Liver (tissue), 9 donors: ENCODE results near the gene AKAP13. TPM values are rescaled to one million over a fixed set of nuclear protein-coding genes. Genes with fewer than 3 reads are reported as not detected.

Experiments
- DNase-seq: peaks from one replicate; pipeline ENCODE4 v3.0.0-alpha.2; 2017; ENCODE audit warnings: low spot score
- H3K27ac ChIP-seq, 2 donors: one replicate each; pipeline ENCODE4 v1.7.0; 2013; ENCODE audit warnings: inconsistent platforms in 2 of 2, low read length in 2 of 2, control low read depth in 1 of 2, low read depth in 1 of 2, mild to moderate bottlenecking in 1 of 2
- H3K27me3 ChIP-seq, 4 donors: one replicate each; pipeline versions ENCODE4 v1.6.1 to v1.7.0; 2013; ENCODE audit warnings: low read length in 3 of 4, inconsistent platforms in 1 of 4, mild to moderate bottlenecking in 1 of 4, moderate library complexity in 1 of 4; ENCODE audit not compliant: control insufficient read depth in 4 of 4, insufficient read depth in 4 of 4
- H3K36me3 ChIP-seq, 4 donors: one replicate each; pipeline versions ENCODE4 v1.6.1 to v1.7.0; 2013; ENCODE audit warnings: low read length in 3 of 4, mild to moderate bottlenecking in 3 of 4, low read depth in 1 of 4, moderate library complexity in 1 of 4; ENCODE audit not compliant: control insufficient read depth in 4 of 4, insufficient read depth in 3 of 4
- H3K4me1 ChIP-seq, 4 donors: one replicate each; pipeline versions ENCODE4 v1.6.1 to v1.7.0; 2013; ENCODE audit warnings: low read length in 3 of 4, mild to moderate bottlenecking in 3 of 4, moderate library complexity in 1 of 4; ENCODE audit not compliant: control insufficient read depth in 4 of 4, insufficient read depth in 4 of 4
- H3K4me3 ChIP-seq, 3 donors: one replicate each; pipeline versions ENCODE4 v1.6.1 to v1.7.0; 2013; ENCODE audit warnings: low read length in 3 of 3, control low read depth in 1 of 3, low read depth in 1 of 3, mild to moderate bottlenecking in 1 of 3
- H3K9ac ChIP-seq, 2 donors: one replicate each; pipeline ENCODE4 v1.7.0; 2013; ENCODE audit warnings: low read length in 2 of 2, mild to moderate bottlenecking in 2 of 2, moderate library complexity in 2 of 2, control low read depth in 1 of 2, low read depth in 1 of 2
- H3K9me3 ChIP-seq, 4 donors: one replicate each; pipeline versions ENCODE4 v1.6.1 to v1.7.0; 2013; ENCODE audit warnings: low read length in 3 of 4; ENCODE audit not compliant: control insufficient read depth in 4 of 4
- ATF3 ChIP-seq: IDR thresholded peaks from 2 replicates; pipeline ENCODE4 v1.6.1; 2016; ENCODE audit warnings: antibody characterized with exemption
- CTCF ChIP-seq: fragments of 150-350 bp; IDR thresholded peaks from 2 replicates; pipeline ENCODE4 v1.5.1; 2017; ENCODE audit warnings: improper control_type of control experiment, low read depth, low read length; ENCODE audit not compliant: missing input control
- EGR1 ChIP-seq, 2 donors: IDR thresholded peaks; 2 replicates each; pipeline ENCODE4 v1.6.1; 2016 to 2018; ENCODE audit warnings: antibody characterized with exemption in 2 of 2, low read depth in 2 of 2
- FOXA1 ChIP-seq: IDR thresholded peaks from 2 replicates; pipeline ENCODE4 v1.6.1; 2016; ENCODE audit warnings: antibody characterized with exemption
- FOXA2 ChIP-seq: IDR thresholded peaks from 2 replicates; pipeline ENCODE4 v1.6.1; 2016; ENCODE audit warnings: antibody characterized with exemption
- GABPA ChIP-seq, 2 donors: IDR thresholded peaks in 1 of 2; conservative IDR thresholded peaks in 1 of 2; 2 replicates each; pipeline ENCODE4 v1.6.1; 2016; ENCODE audit warnings: antibody characterized with exemption in 2 of 2, mild to moderate bottlenecking in 1 of 2, moderate library complexity in 1 of 2
- HNF4A ChIP-seq, 2 donors: conservative IDR thresholded peaks; 2 replicates each; pipeline ENCODE4 v1.6.1; 2016; ENCODE audit warnings: antibody characterized with exemption in 2 of 2, mild to moderate bottlenecking in 2 of 2
- HNF4G ChIP-seq: IDR thresholded peaks from 2 replicates; pipeline ENCODE4 v1.6.1; 2016; ENCODE audit warnings: antibody characterized with exemption
- JUND ChIP-seq, 2 donors: IDR thresholded peaks; 2 replicates each; pipeline ENCODE4 v1.6.1; 2016; ENCODE audit warnings: antibody characterized with exemption in 2 of 2
- MAX ChIP-seq: IDR thresholded peaks from 2 replicates; pipeline ENCODE4 v1.6.1; 2016; ENCODE audit warnings: antibody characterized with exemption
- NR2F2 ChIP-seq: IDR thresholded peaks from 2 replicates; pipeline ENCODE4 v1.6.1; 2016; ENCODE audit warnings: antibody characterized with exemption
- RAD21 ChIP-seq, 2 donors: IDR thresholded peaks; 2 replicates each; pipeline ENCODE4 v1.6.1; 2016; ENCODE audit warnings: antibody characterized with exemption in 2 of 2, mild to moderate bottlenecking in 2 of 2
- REST ChIP-seq: IDR thresholded peaks from 2 replicates; pipeline ENCODE4 v1.6.1; 2016; ENCODE audit warnings: antibody characterized with exemption, mild to moderate bottlenecking
- RXRA ChIP-seq, 2 donors: IDR thresholded peaks; 2 replicates each; pipeline ENCODE4 v1.6.1; 2017 to 2018; ENCODE audit warnings: antibody characterized with exemption in 2 of 2, mild to moderate bottlenecking in 1 of 2
- SP1 ChIP-seq: IDR thresholded peaks from 2 replicates; pipeline ENCODE4 v1.6.1; 2018; ENCODE audit warnings: antibody characterized with exemption, mild to moderate bottlenecking
- TAF1 ChIP-seq: conservative IDR thresholded peaks from 2 replicates; pipeline ENCODE4 v1.6.1; 2016; ENCODE audit warnings: antibody characterized with exemption, mild to moderate bottlenecking
- YY1 ChIP-seq: IDR thresholded peaks from 2 replicates; pipeline ENCODE4 v1.6.1; 2016; ENCODE audit warnings: antibody characterized with exemption, mild to moderate bottlenecking
- ZBTB33 ChIP-seq: IDR thresholded peaks from 2 replicates; pipeline ENCODE4 v1.6.1; 2016; ENCODE audit warnings: antibody characterized with exemption
- WGBS: extraction: QIAGEN DNeasy Blood & Tissue Kit; methylation state at CpG from one replicate; pipeline ENCODE4 v1.1.7; 2013; 5-methylcytosine and 5-hydroxymethylcytosine counted together
- polyA plus RNA-seq, 2 donors: library from polyadenylated mRNA; stranded (reverse) in 1 of 2; unstranded in 1 of 2; fragments of 200-250 nt in 1 of 2; fragments of >200 nt in 1 of 2; fragmentation: Nextera tagmentation in 1 of 2; extraction: Ambion mirVana in 1 of 2; gene quantifications; one replicate each; pipeline versions ENCODE4 v1.2.1 to v1.2.3, GENCODE V29; 2013 to 2015
- total RNA-seq, 2 donors: library from RNA; depleted of rRNA; stranded (reverse); fragments of >200 nt; gene quantifications; one replicate each; pipeline ENCODE4 v1.2.3, GENCODE V29; 2014
- donor health status: healthy.
- donor health status: healthy.
- donor health status: healthy.
- donor health status: healthy.
- donor health status: healthy.

AKAP13 gene
- total RNA-seq (10 to 100 TPM; 37.9 to 92.3 TPM), polyA plus RNA-seq (10 to 100 TPM; 18.6 to 37.0 TPM)

- Histone ChIP-seq H3K4me1 (peaks cover 0 to 10% (median 4%) of the 10 kb centered on the region in 4 donors), H3K27me3 (no peaks in the 10 kb centered on the region), H3K27ac (peak within 1 kb of the TSS; percentile 88 to 89), H3K9me3 (no peaks in the 10 kb centered on the region), H3K4me3 (peak within 1 kb of the TSS; percentile 71 to 94 (median 79)), H3K36me3 (no peaks in the 10 kb centered on the region), H3K9ac (peak within 1 kb of the TSS; percentile 71 to 75)
- peak; percentile 97 for DNase-seq
- TF ChIP-seq EGR1 (IDR thresholded peaks at IDR 0.05; ENCODE audit: low read depth in 2 of 2) (no peak), FOXA1 (no peak), REST (peak; percentile 12), CTCF (no peak), GABPA (IDR thresholded peaks at IDR 0.05 in 1 of 2, conservative IDR thresholded peaks at IDR 0.05 in 1 of 2) (no peak), MAX (no peak), HNF4G (no peak), RXRA (IDR thresholded peaks at IDR 0.05) (no peak), SP1 (peak; percentile 83), NR2F2 (no peak), ZBTB33 (peak; percentile 32), HNF4A (conservative IDR thresholded peaks at IDR 0.05) (no peak), ATF3 (no peak), YY1 (peak; percentile 79), TAF1 (no peak), JUND (IDR thresholded peaks at IDR 0.05) (no peak), FOXA2 (no peak), RAD21 (IDR thresholded peaks at IDR 0.05) (peak in 1 of 2 donors; percentile 31)
- WGBS: under 1% methylated on average over 54 of the region's 54 CpGs
These were observed at the start of gene AKAP13 for GRCh38 chr15:85380217-85380811. Gene AKAP13 (plus strand): TSS chr15:85380603. CDS start chr15:85485721, 105,118 bp downstream.
